CD14-positive monocyte (primary cell): ENCODE data around the gene TNKS1BP1. TPM values are rescaled to one million over a fixed set of nuclear protein-coding genes. Genes with fewer than 3 reads are reported as not detected.
"Not testable (repeated sequence)": the region's sequence is repeated elsewhere in the genome, so short reads cannot be mapped to it uniquely, and the experiment has no call there.

ENCODE experiments used
- DNase-seq, 3 donors: peaks; one replicate each; pipeline ENCODE4 v3.0.0-alpha.2; 2011 to 2022
- H2AFZ ChIP-seq: 2 replicates; pipeline ENCODE4 v1.6.0; 2012; ENCODE audit warnings: mild to moderate bottlenecking, low read depth, low read length, inconsistent platforms; ENCODE audit not compliant: insufficient read depth, poor library complexity, severe bottlenecking
- H3K27ac ChIP-seq, 2 donors: 1 replicate in 1 of 2; 2 replicates in 1 of 2; pipeline ENCODE4 v1.5.1; 2012 to 2013; ENCODE audit warnings: low read length in 2 of 2, control low read depth in 1 of 2, inconsistent platforms in 1 of 2, low read depth in 1 of 2, mild to moderate bottlenecking in 1 of 2
- H3K27me3 ChIP-seq, 2 donors: one replicate each; pipeline versions ENCODE4 v1.6.0 to v1.6.1; 2011 to 2013; ENCODE audit warnings: low read length in 2 of 2; ENCODE audit not compliant: control insufficient read depth in 2 of 2, insufficient read depth in 2 of 2
- H3K36me3 ChIP-seq, 2 donors: replicated peaks in 1 of 2; 1 replicate in 1 of 2; 2 replicates in 1 of 2; pipeline versions ENCODE4 v1.5.1 to v1.6.1; 2012 to 2013; ENCODE audit warnings: low read length in 2 of 2, control low read depth in 1 of 2, inconsistent platforms in 1 of 2, mild to moderate bottlenecking in 1 of 2; ENCODE audit not compliant: insufficient read depth in 2 of 2, control insufficient read depth in 1 of 2
- H3K4me1 ChIP-seq, 2 donors: 1 replicate in 1 of 2; 2 replicates in 1 of 2; pipeline versions ENCODE4 v1.5.1 to v1.6.1; 2012 to 2013; ENCODE audit warnings: low read length in 2 of 2, control low read depth in 1 of 2, inconsistent platforms in 1 of 2, mild to moderate bottlenecking in 1 of 2, moderate library complexity in 1 of 2; ENCODE audit not compliant: insufficient read depth in 2 of 2, control insufficient read depth in 1 of 2
- H3K4me2 ChIP-seq: replicated peaks from 2 replicates; pipeline ENCODE3; 2012; ENCODE audit warnings: low read length, moderate library complexity, mild to moderate bottlenecking; ENCODE audit not compliant: poor library complexity, severe bottlenecking; ENCODE audit errors: extremely low read depth
- H3K4me3 ChIP-seq, 3 experiments: fragments of 200-600 bp in 1 of 3; sonication (generic) in 1 of 3; replicated peaks in 1 of 3; 1 replicate in 2 of 3; 2 replicates in 1 of 3; pipeline ENCODE4 v1.5.1; 2011 to 2013; ENCODE audit warnings: low read length in 3 of 3, mild to moderate bottlenecking in 3 of 3, control low read depth in 2 of 3, low read depth in 2 of 3, inconsistent platforms in 1 of 3, moderate library complexity in 1 of 3
- H3K79me2 ChIP-seq: 2 replicates; pipeline ENCODE4 v1.6.0; 2012; ENCODE audit warnings: mild to moderate bottlenecking, control low read depth, inconsistent platforms, low read length, moderate library complexity; ENCODE audit not compliant: insufficient read depth
- H3K9ac ChIP-seq: 2 replicates; pipeline ENCODE4 v1.6.0; 2017; ENCODE audit warnings: low read length, mild to moderate bottlenecking; ENCODE audit not compliant: insufficient read depth, poor library complexity, severe bottlenecking
- H3K9me3 ChIP-seq, 2 donors: replicated peaks in 1 of 2; 1 replicate in 1 of 2; 2 replicates in 1 of 2; pipeline versions ENCODE4 v1.5.1 to v1.6.1; 2012 to 2013; ENCODE audit warnings: low read length in 2 of 2, control low read depth in 1 of 2; ENCODE audit not compliant: control insufficient read depth in 1 of 2, insufficient read depth in 1 of 2
- H4K20me1 ChIP-seq: 2 replicates; pipeline ENCODE4 v1.6.0; 2012; ENCODE audit warnings: mild to moderate bottlenecking, low read length, control low read depth, moderate library complexity; ENCODE audit not compliant: insufficient read depth
- H3K27ac Mint-ChIP-seq, 7 donors: one replicate each; pipeline ENCODE4 v1.8.0; 2020; ENCODE audit warnings: mild to moderate bottlenecking in 7 of 7, mixed read lengths in 7 of 7, moderate library complexity in 6 of 7, inconsistent platforms in 2 of 7
- H3K27me3 Mint-ChIP-seq, 3 donors: one replicate each; pipeline ENCODE4 v1.8.0; 2021 to 2022; ENCODE audit warnings: low read depth in 3 of 3, mild to moderate bottlenecking in 3 of 3, mixed read lengths in 3 of 3, moderate library complexity in 3 of 3, inconsistent platforms in 1 of 3
- H3K36me3 Mint-ChIP-seq, 2 donors: one replicate each; pipeline ENCODE4 v1.8.0; 2020; ENCODE audit warnings: mixed read lengths in 2 of 2, inconsistent platforms in 1 of 2, mild to moderate bottlenecking in 1 of 2
- H3K4me1 Mint-ChIP-seq: one replicate; pipeline ENCODE4 v1.8.0; 2020; ENCODE audit warnings: mild to moderate bottlenecking, mixed read lengths
- H3K4me3 Mint-ChIP-seq, 2 donors: one replicate each; pipeline ENCODE4 v1.8.0; 2020; ENCODE audit warnings: mild to moderate bottlenecking in 2 of 2, mixed read lengths in 2 of 2, moderate library complexity in 1 of 2
- H3K9me3 Mint-ChIP-seq, 7 donors: one replicate each; pipeline ENCODE4 v1.8.0; 2020 to 2022; ENCODE audit warnings: mixed read lengths in 7 of 7, mild to moderate bottlenecking in 6 of 7, moderate library complexity in 6 of 7, inconsistent platforms in 2 of 7
- WGBS: methylation state at CpG from one replicate; pipeline ENCODE4 v1.1.5; 2013; ENCODE audit warnings: missing lambda C conversion rate; ENCODE audit not compliant: insufficient coverage; 5-methylcytosine and 5-hydroxymethylcytosine counted together
- intact Hi-C, 2 donors: fragments of 100-400 bp; cut with micrococcal nuclease; formaldehyde crosslinking; loops; one replicate each; pipeline versions ENCODE4 v1.15.0 to v1.15.1; 2023
- polyA plus RNA-seq, 3 donors: library from polyadenylated mRNA; depleted of rRNA in 1 of 3; unstranded in 2 of 3; stranded (reverse) in 1 of 3; fragments of 300-500 nt in 2 of 3; fragments of >200 nt in 1 of 3; fragmentation: Illumina TruSeq in 2 of 3; gene quantifications; 1 replicate in 2 of 3; 2 replicates in 1 of 3; pipeline ENCODE4 v1.2.3, GENCODE V29; 2012 to 2021
- TF ChIP-seq, protein P1 (sequence below): fragments of 200-600 bp; IDR thresholded peaks from one replicate; pipeline ENCODE4 v1.8.0; 2022; ENCODE audit warnings: antibody characterized with exemption, mild to moderate bottlenecking

TNKS1BP1 gene
- polyA plus RNA-seq, 3 donors = 0.29 to 1.2 (median 0.50) TPM

DNA sequence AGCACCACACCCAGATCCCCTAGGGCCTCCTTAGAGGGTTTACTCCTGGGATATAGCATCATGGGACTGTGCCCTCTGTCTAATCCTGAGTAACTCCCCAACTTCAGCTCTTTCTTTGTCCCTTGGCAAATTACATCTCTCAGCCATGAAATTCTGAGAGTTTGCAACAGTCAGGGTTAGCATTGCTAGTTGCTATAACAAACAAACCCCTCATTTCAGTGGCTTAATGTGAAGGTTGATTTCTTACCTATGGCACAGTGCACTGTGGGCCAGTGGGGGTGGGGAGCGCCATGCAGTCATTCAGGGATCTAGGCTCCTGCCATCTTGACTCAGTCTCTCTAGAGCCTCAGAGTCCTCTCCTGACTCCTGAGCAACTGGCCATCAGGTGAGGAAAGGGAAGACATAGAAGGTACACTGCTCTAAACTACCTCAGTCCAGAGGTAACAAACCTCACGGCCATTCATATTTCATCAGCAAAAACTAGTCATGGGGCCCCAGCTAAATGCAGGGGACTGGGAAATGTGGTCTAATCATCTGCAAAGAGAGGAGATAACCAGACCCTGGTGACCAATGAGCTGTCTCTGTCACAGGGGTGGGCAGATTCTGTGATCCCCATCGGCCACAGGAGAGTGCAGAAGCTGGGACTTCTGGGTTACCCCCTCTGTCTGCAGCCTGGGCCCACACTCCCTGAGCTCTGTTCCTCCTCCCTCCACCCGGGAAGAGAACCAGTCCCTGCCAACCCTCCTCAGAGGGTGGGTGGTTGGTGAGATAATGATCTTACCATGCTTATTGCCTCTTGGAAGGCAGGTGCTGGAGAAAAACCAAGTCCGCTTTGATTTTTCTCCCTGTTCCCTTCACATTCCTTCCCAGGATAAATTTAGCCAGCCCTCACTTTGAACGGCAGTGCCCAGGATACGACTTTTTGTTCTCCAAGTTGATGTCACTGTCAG lies 38.7 kb upstream of the TNKS1BP1 start:
- Histone ChIP-seq H2AFZ (no peak overlapping the region), H3K4me3 (no peak overlapping the region), H3K27ac (no peak overlapping the region), H4K20me1 (no peaks in the 10 kb centered on the region), H3K9me3 (no peaks in the 10 kb centered on the region), H3K79me2 (no peaks in the 10 kb centered on the region), H3K27me3 (no peaks in the 10 kb centered on the region), H3K36me3 (no peaks in the 10 kb centered on the region), H3K4me2 (no peak overlapping the region), H3K4me1 (peaks cover 5 to 7% of the 10 kb centered on the region in 2 donors), H3K9ac (no peak overlapping the region)
- no peak overlapping the region for H3K27ac Mint-ChIP-seq
- DNase-seq = no peak
- 91% methylated on average over 3 of the region's 7 CpGs for whole genome bisulfite sequencing
- intact Hi-C loops = no loop called here
- peaks cover 2 to 5% (median 5%) of the 10 kb centered on the region in 3 donors for H3K27me3 Mint-ChIP-seq
- H3K4me3 Mint-ChIP-seq = no peak overlapping the region
- peaks cover 0 to 12% (median 0%) of the 10 kb centered on the region in 7 donors for H3K9me3 Mint-ChIP-seq
- TF ChIP-seq, protein P1, sequence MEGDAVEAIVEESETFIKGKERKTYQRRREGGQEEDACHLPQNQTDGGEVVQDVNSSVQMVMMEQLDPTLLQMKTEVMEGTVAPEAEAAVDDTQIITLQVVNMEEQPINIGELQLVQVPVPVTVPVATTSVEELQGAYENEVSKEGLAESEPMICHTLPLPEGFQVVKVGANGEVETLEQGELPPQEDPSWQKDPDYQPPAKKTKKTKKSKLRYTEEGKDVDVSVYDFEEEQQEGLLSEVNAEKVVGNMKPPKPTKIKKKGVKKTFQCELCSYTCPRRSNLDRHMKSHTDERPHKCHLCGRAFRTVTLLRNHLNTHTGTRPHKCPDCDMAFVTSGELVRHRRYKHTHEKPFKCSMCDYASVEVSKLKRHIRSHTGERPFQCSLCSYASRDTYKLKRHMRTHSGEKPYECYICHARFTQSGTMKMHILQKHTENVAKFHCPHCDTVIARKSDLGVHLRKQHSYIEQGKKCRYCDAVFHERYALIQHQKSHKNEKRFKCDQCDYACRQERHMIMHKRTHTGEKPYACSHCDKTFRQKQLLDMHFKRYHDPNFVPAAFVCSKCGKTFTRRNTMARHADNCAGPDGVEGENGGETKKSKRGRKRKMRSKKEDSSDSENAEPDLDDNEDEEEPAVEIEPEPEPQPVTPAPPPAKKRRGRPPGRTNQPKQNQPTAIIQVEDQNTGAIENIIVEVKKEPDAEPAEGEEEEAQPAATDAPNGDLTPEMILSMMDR = no peak
- no peaks in the 10 kb centered on the region for H3K36me3 Mint-ChIP-seq
- peaks cover 4% of the 10 kb centered on the region for H3K4me1 Mint-ChIP-seq

DNA sequence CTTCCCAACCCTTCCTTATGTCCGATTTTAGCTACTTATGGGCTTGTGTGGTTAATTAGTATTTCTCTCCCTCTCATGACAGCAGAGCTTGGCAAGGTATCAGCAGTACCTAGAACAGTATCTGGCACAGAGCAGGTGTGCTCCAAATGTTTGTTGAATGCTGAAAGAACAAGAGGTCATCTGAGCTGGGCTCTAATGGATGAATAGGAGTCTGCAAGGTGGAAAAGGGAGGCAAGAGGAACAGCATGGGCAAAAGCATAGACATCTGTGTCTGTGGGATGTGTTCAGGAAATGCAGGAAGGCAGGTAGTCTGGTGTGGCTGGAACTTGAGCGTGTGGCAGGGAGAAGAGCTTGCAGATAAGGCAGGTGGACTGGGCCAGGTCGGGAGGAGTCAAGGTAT lies 37.2 kb upstream of the TNKS1BP1 start:
- Mint-ChIP-seq H3K36me3 (no peaks in the 10 kb centered on the region), H3K4me1 (no peaks in the 10 kb centered on the region), H3K9me3 (peaks cover 0 to 8% (median 0%) of the 10 kb centered on the region in 7 donors), H3K4me3 (no peak overlapping the region), H3K27ac (no peak overlapping the region), H3K27me3 (peaks cover 0 to 5% (median 2%) of the 10 kb centered on the region in 3 donors)
- no peak overlapping the region for H3K4me3 ChIP-seq
- no peak overlapping the region for H2AFZ ChIP-seq
- H3K9me3 ChIP-seq = no peaks in the 10 kb centered on the region
- no peaks in the 10 kb centered on the region for H4K20me1 ChIP-seq
- no peaks in the 10 kb centered on the region for H3K36me3 ChIP-seq
- no peak for DNase-seq
- H3K27me3 ChIP-seq = no peaks in the 10 kb centered on the region
- intact Hi-C loops = no loop called here
- no peak overlapping the region for H3K9ac ChIP-seq
- WGBS = no CpG with 5 or more reads among the region's 3 CpGs
- H3K4me1 ChIP-seq = peaks cover 0 to 2% of the 10 kb centered on the region in 2 donors
- no peak overlapping the region for H3K4me2 ChIP-seq
- H3K27ac ChIP-seq = no peak overlapping the region
- TF ChIP-seq, protein P1 = no peak
- no peaks in the 10 kb centered on the region for H3K79me2 ChIP-seq

DNA sequence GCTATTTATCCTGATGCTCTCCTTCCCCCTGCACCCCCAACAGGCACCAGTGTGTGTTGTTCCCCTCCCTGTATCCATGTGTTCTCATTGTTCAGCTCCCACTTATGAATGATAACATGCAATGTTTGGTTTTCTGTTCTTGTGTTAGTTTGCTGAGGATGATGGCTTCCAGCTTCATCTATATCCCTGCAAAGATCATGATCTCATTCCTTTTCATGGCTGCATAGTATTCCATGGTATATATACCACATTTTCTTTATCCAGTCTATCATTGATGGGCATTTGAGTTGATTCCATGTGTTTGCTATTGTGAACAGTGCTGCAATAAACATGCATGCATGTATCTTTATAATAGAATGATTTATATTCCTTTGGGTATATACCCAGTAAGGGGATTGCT lies 36.7 kb upstream of the TNKS1BP1 start:
- H3K4me3 ChIP-seq = not testable (repeated sequence)

More for the DNA sequence above, 36.7 kb upstream of the TNKS1BP1 start:
- H3K9ac ChIP-seq, H3K9me3 ChIP-seq, H3K9me3 Mint-ChIP-seq, H3K27ac Mint-ChIP-seq, H2AFZ ChIP-seq, H3K27me3 Mint-ChIP-seq, H3K79me2 ChIP-seq, H3K27ac ChIP-seq, H3K36me3 Mint-ChIP-seq, H3K36me3 ChIP-seq, H3K27me3 ChIP-seq, DNase-seq, H3K4me3 Mint-ChIP-seq, intact Hi-C loops, H3K4me1 ChIP-seq, H3K4me2 ChIP-seq, H3K4me1 Mint-ChIP-seq, H4K20me1 ChIP-seq: not testable (repeated sequence)
